ENCODE measurements around the gene CHAT. TPM values are rescaled to one million over a fixed set of nuclear protein-coding genes. Genes with fewer than 3 reads are reported as not detected.

The CHAT gene
- total and polyA plus RNA-seq, 2 donors (not counting 3 experiments of a cell fraction or from before 2014, with no cell fraction given) = not detected

- no peak overlapping the region for H3K27ac ChIP-seq (ENCODE audit: insufficient read depth, low read depth, low read length)
- intact Hi-C loops (cut with micrococcal nuclease) (loop anchor here (10.0 kb wide), 1 partner anchor 1296 kb away; no protein-coding TSS in a partner anchor), dilution Hi-C loops (cut with MboI; ENCODE audit: extremely low pct_ligation_motif_present, low sequenced_read_pairs) (no loop called here)
- H3K27me3 ChIP-seq (ENCODE audit: control insufficient read depth in 2 of 2, insufficient read depth in 2 of 2, low read length in 2 of 2) = peaks cover 0 to 3% of the 10 kb centered on the region in 2 experiments
- FAIRE-seq (no peak), DNase-seq (ENCODE audit: low read depth, low spot score) (no peak)
- no peak overlapping the region for H3K4me2 ChIP-seq (ENCODE audit: insufficient read depth, low read length)
- POLR2A ChIA-PET = no interaction called here
- H4K20me1 ChIP-seq (replicated peaks; ENCODE audit: control insufficient read depth, extremely low read depth, insufficient read depth, low read length) = no peaks in the 10 kb centered on the region
- no peaks in the 10 kb centered on the region for H3K36me3 ChIP-seq (ENCODE audit: control insufficient read depth in 2 of 2, extremely low read depth in 1 of 2, insufficient read depth in 2 of 2, low read length in 2 of 2)
- H2AFZ ChIP-seq (ENCODE audit: low read depth, low read length) = no peak overlapping the region
- TF ChIP-seq CTCF (IDR thresholded peaks at IDR 0.05; ENCODE audit: extremely low read depth in 1 of 2, insufficient read depth in 1 of 2, low read depth in 1 of 2, low read length in 2 of 2) = no peak
- no peaks in the 10 kb centered on the region for H3K9me3 ChIP-seq (replicated peaks; ENCODE audit: control insufficient read depth, insufficient read depth, low read length)
- H3K79me2 ChIP-seq (ENCODE audit: control insufficient read depth, insufficient read depth, low read length) = no peaks in the 10 kb centered on the region
- no TSS peak for BruUV-seq (replicated peaks)
- H3K9me1 ChIP-seq (replicated peaks; ENCODE audit: control insufficient read depth, extremely low read depth, insufficient read depth, low read length) = no peaks in the 10 kb centered on the region
- H3K4me1 ChIP-seq (ENCODE audit: control insufficient read depth, extremely low read depth, insufficient read depth, low read length) = peaks cover 3% of the 10 kb centered on the region
- no peak overlapping the region for H3K9ac ChIP-seq (replicated peaks; ENCODE audit: extremely low read depth, insufficient read depth, low read length)
- CTCF ChIA-PET = no interaction called here
- no peak overlapping the region for H3K4me3 ChIP-seq (replicated peaks in 1 of 3; ENCODE audit: insufficient read depth in 1 of 3, low read depth in 1 of 3, low read length in 3 of 3)
These were observed 14.9 kb upstream of the CHAT start for GRCh38 chr10:49598986-49599385.

- TF ChIP-seq MAX (IDR thresholded peaks at IDR 0.05; ENCODE audit: insufficient read depth, insufficient read length) (no peak), FOS (IDR thresholded peaks at IDR 0.05; ENCODE audit: borderline replicate concordance, insufficient read depth, low read length) (no peak), MYC (IDR thresholded peaks at IDR 0.05; ENCODE audit: low read depth, low read length) (no peak), JUN (IDR thresholded peaks at IDR 0.05; ENCODE audit: borderline replicate concordance, insufficient read depth, insufficient read length, low read depth) (no peak), GATA2 (IDR thresholded peaks at IDR 0.05; ENCODE audit: insufficient read depth, insufficient read length, low read depth, low read length) (no peak)
These were observed 14.3 kb upstream of the CHAT start for GRCh38 chr10:49599546-49599945.

More at GRCh38 chr10:49599546-49599945, 14.3 kb upstream of the CHAT start:
- FAIRE-seq = no peak
- Histone ChIP-seq H3K4me3 (replicated peaks in 1 of 3; ENCODE audit: insufficient read depth in 1 of 3, low read depth in 1 of 3, low read length in 3 of 3) (no peak overlapping the region), H3K36me3 (ENCODE audit: control insufficient read depth in 2 of 2, extremely low read depth in 1 of 2, insufficient read depth in 2 of 2, low read length in 2 of 2) (no peaks in the 10 kb centered on the region), H2AFZ (ENCODE audit: low read depth, low read length) (no peak overlapping the region), H3K9me1 (replicated peaks; ENCODE audit: control insufficient read depth, extremely low read depth, insufficient read depth, low read length) (no peaks in the 10 kb centered on the region), H3K4me2 (ENCODE audit: insufficient read depth, low read length) (no peak overlapping the region), H3K27ac (ENCODE audit: insufficient read depth, low read depth, low read length) (no peak overlapping the region), H4K20me1 (replicated peaks; ENCODE audit: control insufficient read depth, extremely low read depth, insufficient read depth, low read length) (no peaks in the 10 kb centered on the region), H3K79me2 (ENCODE audit: control insufficient read depth, insufficient read depth, low read length) (no peaks in the 10 kb centered on the region), H3K9me3 (replicated peaks; ENCODE audit: control insufficient read depth, insufficient read depth, low read length) (no peaks in the 10 kb centered on the region), H3K27me3 (ENCODE audit: control insufficient read depth in 2 of 2, insufficient read depth in 2 of 2, low read length in 2 of 2) (peaks cover 0 to 3% of the 10 kb centered on the region in 2 experiments), H3K9ac (replicated peaks; ENCODE audit: extremely low read depth, insufficient read depth, low read length) (no peak overlapping the region), H3K4me1 (ENCODE audit: control insufficient read depth, extremely low read depth, insufficient read depth, low read length) (peaks cover 3% of the 10 kb centered on the region)
- CTCF ChIA-PET = no interaction called here
- POLR2A ChIA-PET = no interaction called here
- BruUV-seq (replicated peaks) = no TSS peak
- no peak for DNase-seq (ENCODE audit: low read depth, low spot score)
- dilution Hi-C loops (cut with MboI; ENCODE audit: extremely low pct_ligation_motif_present, low sequenced_read_pairs) (no loop called here), intact Hi-C loops (cut with micrococcal nuclease) (loop anchor here (10.0 kb wide), 1 partner anchor 1295 kb away; no protein-coding TSS in a partner anchor)
